HG02981 (cell line): ENCODE data around the gene KCNG3.

ENCODE experiments used
- ATAC-seq: cut with Tn5 transposase; IDR thresholded peaks from one replicate; pipeline ENCODE4 v1.9.1; 2021; ENCODE audit warnings: mild to moderate bottlenecking, moderate library complexity; ENCODE audit not compliant: unreplicated experiment

KCNG3 gene, protein sequence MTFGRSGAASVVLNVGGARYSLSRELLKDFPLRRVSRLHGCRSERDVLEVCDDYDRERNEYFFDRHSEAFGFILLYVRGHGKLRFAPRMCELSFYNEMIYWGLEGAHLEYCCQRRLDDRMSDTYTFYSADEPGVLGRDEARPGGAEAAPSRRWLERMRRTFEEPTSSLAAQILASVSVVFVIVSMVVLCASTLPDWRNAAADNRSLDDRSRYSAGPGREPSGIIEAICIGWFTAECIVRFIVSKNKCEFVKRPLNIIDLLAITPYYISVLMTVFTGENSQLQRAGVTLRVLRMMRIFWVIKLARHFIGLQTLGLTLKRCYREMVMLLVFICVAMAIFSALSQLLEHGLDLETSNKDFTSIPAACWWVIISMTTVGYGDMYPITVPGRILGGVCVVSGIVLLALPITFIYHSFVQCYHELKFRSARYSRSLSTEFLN

DNA sequence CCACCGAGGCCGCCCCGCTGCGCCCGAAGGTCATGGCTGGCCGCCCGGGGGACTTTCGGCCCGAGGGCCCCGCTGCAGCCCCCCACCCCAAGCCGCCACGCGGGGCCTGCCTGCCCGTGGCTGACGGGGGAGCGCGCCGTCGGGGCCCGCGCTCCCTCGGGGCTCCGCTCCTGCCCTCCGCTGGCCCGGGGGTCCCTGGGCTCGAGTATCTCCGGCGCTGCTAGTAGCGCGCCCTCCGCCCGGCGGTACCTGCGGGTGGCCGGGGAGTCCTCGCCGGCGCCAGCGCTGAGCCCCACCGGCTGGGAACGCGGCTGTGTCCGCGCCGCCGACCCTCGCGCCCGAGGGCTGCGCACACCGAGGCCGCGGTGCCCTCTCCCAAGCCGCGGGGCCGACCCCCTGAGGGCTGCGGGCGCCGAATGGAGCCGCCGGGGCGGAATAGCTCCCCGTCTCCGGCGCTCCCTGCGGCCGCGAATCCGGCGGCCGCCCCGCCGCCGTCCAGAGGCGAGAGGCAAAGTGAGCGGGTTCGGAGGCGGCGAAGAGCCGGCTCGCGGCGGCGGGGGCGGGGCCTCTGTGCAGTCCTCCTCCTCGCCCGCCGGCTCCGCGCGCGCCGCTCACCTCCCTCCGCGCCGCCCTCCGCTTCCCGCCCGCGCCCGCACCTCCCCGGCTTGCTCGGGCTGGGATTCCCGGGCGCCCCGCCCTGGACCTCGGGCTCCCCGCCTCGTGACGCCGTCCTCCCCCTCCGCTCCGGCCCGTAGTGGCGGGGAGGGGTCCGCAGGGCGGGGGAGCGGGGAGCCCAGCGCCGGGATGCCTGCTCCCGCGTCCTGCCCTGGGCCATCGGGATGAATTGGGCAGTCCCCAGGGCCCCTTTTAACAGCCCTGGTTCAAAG is at the start of gene KCNG3:
Gene KCNG3 (minus strand): TSS at position 515 of the 887 bp plus-strand sequence. CDS start 481 bp downstream, at position 34.
- peak; percentile 46 for ATAC-seq

- no peak for ATAC-seq
These were observed 49.1 kb upstream of the KCNG3 start for GRCh38 chr2:42542871-42543270.

DNA sequence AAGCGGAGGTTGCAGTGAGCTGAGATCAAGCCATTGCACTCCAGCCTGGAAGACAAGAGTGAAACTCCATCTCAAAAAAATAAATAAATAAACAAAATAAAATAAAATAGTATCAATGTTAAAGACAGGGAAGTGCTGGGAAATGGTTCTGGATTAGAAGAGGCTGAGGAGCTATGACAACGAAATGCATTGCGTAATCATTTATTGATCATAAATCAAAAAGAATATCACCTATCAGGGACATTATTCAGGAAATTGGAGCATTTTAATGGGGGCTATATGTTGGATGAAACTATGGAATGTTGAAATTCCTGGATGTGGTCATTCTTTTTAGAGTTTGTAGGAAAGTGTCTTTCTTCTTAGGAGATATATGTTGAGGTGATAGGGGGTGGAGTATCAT is 43.7 kb upstream of the KCNG3 start:
- ATAC-seq = no peak

DNA sequence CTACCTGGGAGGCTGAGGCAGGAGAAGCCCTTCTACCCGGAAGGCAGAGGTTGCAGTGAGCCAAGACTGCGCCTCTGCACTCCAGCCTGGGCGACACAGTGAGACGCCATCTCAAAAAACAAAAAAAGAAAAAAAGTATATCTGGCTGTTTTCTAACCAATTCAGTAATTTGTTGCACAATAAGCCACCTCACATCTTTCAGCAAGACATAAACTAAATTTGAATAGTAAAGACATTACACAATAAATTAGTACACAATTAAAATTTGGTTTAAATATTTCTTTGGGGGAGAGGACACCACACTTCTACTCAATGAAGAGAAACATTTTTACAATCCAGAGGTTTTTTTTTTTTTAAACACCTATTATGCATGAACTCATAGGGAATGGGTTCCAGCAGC is 38.6 kb upstream of the KCNG3 start:
- ATAC-seq = no peak

DNA sequence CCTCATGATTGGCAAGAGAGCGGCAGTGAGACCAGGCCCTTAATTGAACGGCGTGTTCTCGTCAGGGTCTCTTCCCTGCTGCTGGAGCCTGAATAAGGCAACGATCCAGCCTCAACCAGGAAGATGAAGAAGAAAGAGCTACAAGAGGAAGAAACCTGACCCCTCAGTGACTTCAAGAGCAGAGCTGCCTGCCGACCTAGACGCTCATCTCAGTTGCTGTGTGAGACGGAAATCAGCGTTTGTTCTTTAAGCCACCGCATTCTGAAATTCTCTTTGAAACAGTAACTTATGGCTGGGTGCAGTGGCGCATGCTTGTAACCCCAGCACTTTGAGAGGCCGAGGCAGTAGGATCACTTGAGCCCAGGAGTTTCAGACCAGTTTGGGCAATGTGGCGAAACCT is 29.6 kb upstream of the KCNG3 start:
- ATAC-seq = no peak

DNA sequence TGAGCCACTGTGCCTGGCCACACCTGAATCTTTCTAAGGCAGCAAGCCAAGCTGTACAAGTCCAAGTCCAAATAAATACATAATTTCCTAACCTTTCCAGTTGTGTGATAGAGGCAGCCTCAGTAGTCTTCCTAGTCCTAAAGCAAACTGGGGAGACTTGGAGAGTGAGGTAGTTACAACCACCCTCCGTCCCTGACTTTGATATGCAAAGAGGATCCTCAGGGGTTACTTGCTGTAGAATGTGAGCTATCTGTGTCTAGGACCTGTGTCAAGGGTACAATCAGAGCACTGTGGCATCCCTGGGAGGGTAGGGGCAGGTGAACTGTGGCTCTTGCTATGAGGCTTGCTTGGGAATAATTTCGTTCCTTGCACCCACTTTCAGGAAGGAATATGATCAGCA is 28.3 kb upstream of the KCNG3 start:
- ATAC-seq = no peak

GRCh38 chr2:42519624-42520023 is 25.8 kb upstream of the KCNG3 start:
- ATAC-seq = no peak

DNA sequence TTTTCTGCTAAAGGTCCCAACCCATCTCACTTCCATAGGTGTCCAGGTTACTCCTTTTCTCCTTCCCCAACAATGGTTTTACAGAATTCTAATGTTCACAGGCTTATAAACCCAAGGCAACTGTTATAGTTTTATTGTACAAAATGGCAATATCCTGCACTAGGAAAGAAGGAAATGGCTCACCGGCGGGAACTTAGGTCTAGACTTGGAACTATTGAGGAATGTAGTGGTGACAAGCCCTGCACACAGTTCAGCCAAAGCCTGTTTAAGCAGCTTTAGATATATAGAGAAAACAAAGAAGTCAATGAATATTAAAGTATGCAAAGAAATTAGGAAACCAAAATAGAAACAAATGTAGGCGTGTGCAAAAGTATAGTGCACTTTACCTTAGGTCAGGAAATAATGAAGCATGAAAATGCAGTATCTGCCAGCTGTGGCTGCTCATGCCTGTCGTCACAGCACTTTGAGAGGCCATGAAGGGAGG is 22.7 kb upstream of the KCNG3 start:
- ATAC-seq = no peak

- ATAC-seq = no peak
These were observed 19.6 kb upstream of the KCNG3 start for GRCh38 chr2:42513252-42513918.

DNA sequence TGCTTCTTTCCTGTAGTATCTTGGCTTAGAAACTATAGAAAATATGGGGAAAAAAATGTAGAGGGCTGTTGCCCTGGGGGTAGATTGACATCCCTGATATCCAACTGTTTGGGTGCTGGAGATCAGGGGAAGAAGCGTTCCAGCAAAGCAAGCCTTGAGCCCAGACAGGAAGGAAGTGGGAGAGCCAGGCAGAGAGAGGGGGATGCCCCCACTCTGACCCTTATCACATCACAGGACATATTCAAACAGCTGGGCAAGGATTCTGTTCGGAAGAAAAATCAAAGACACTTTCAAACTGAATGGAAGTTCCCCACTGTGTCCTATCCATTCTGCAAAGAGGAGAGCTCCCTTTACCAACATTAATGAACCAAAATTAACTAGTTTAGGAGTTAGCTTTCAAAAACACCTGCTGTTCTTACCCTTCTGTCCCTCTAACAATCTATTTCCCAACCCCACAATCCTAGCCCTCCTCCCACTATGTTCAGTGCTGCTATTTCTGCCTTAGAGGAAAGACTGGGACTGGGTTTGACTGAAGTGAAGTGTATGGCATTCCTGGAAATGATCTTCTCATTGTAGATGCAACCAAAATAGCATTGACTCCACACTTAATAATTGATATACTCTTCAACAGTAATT is 16.9 kb upstream of the KCNG3 start:
- ATAC-seq = no peak

DNA sequence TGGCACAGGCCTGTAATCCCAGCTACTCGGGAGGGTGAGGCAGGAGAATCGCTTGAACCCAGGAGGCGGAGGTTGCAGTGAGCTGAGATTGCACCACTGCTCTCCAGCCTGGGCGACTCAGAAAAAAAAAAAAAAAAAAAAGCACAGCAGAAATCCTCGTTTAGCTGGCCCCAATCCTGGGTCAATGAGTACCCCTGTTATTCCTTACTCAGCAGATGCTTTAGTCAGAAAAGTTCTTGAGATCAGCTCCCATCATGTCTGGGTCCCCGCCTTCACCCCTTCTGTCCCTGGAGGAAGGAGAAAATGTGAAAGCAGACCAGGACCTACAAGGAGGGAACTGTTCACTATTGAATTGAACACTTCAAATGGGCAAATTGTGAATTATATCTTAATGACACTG is 16.4 kb upstream of the KCNG3 start:
- ATAC-seq = no peak

DNA sequence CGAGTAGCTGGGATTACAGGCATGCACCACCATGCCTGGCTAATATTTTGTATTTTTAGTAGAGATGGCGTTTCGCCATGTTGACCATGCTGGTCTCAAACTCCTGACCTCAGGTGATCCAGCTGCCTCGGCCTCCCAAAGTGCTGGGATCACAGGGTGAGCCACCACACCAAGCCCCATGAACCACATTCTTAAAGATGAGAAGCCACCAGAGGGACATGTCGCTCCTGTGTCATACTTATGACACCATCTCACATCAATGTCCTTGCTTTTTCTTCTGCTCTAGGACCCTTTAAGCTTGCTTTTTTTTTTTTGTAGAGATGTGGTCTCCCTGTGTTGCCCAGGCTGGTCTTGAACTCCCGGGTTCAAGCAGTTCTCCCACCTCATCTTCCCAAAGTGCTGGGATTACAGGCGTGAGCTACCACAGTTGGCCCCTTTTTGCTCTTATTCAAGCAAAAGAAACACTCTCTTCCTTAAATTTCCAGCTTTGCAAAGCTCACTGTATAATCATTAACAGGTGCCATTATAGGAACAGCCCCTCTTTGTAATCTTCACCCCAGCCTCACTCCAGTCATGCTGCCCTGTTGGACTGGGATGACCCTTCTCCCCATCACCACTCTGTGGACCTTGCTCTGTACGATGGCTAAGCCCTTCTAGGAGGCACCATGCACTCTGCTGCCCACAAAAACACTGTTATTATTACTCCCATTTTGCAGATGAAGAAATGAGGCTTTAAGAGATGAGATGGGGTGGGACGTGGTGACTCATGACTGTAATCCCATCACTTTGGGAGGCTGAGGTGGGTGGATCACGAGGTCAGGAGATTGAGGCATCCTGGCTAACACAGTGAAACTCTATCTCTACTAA is 10.8 kb upstream of the KCNG3 start:
- ATAC-seq = no peak

GRCh38 chr2:42503291-42503690 is 9.5 kb upstream of the KCNG3 start:
- no peak for ATAC-seq

DNA sequence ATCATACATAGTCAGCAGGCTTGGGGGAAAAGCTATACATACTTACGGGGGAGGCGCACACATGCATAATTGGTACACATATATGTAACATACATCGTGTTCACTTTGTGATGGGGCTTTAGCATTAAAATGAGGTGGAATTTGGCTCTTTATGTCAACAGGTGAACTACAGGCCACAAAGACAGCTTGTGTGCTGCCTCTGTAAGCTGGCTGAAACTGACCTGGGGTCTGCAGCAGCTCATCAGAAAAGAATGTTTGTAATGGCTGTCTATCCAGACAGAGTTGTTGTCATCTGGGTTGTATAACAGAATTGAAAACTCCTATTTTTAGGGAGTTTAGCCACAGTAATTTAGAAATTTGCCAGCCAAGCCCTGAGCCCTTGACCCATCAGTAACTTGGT is 4.7 kb upstream of the KCNG3 start:
- no peak for ATAC-seq

DNA sequence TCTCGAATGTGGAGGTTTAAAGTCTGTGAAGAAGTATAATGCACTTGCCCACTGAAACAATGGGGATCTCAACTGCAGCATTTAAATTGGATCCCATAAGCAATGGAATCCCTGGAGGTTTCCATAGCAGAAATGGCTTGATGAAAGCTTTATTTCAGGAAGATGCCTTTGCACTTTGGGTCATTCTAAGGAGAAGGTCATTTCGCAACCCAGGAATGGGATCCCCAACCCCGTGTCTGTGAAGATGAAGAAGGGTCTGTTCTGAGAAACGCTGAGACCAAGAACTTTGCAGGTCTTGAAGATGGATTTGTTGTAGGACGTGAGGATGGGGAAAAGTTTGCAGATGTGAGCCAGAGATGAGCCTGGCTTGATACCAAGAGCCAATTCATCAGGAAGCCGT is 1.8 kb upstream of the KCNG3 start:
- no peak for ATAC-seq

DNA sequence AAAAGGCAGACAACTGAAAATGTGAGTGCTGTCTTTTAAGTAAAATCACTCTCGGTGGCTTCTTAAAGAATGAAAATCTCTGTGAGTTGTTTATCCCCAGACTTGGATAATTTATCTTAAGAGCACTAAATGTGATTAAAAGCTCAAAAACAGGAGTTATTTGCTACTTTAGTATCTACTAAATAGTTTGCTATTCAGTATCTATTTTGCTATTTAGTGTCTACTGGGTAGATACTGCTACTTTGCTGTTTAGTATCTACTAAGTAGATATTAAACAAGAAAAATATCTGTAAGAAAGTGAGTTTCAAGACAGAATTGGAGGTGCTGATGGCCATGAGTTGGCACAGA is 1.4 kb upstream of the KCNG3 start:
- ATAC-seq = no peak

- peak; percentile 58 for ATAC-seq
These were observed 812 bp upstream of the KCNG3 start for GRCh38 chr2:42494355-42495233.

DNA sequence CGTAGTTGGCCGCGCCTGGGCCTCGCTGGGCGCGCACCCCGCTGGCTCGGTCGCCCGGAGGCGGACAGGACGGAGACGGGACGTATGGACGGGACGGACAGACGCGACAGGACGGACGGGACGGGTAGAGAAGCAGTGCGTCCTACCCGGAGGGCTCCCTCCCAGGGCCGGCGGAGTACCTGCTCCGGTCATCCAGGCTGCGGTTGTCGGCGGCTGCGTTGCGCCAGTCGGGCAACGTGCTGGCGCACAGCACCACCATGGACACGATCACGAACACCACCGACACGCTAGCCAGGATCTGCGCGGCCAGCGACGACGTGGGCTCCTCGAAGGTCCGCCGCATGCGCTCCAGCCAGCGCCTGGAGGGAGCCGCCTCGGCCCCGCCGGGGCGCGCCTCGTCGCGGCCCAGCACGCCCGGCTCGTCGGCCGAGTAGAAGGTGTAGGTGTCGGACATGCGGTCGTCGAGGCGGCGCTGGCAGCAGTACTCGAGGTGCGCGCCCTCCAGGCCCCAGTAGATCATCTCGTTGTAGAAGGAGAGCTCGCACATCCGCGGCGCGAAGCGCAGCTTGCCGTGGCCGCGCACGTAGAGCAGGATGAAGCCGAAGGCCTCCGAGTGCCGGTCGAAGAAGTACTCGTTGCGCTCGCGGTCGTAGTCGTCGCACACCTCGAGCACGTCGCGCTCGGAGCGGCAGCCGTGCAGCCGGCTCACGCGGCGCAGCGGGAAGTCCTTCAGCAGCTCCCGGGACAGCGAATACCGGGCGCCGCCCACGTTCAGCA is 903 bp downstream of the KCNG3 start:
- no peak for ATAC-seq
